Thoracic aorta (tissue), 2 donors: ENCODE measurements around the gene PSMG3. TPM values are rescaled to one million over a fixed set of nuclear protein-coding genes. Genes with fewer than 3 reads are reported as not detected.
A peak's percentile ranks its signal among the peaks of the same experiment; 100 is the strongest.

ENCODE experiments used
- ATAC-seq: fragments of 150-250 bp; one replicate; pipeline ENCODE4 v1.8.0; 2017; ENCODE audit warnings: low read depth; ENCODE audit not compliant: insufficient number of reproducible peaks, low FRiP score
- DNase-seq: peaks from one replicate; pipeline ENCODE4 v3.0.0-alpha.2; 2020; ENCODE audit warnings: low spot score
- H3K27ac ChIP-seq, 2 donors: fragments of 200-600 bp; sonication (generic); 1 replicate in 1 of 2; 2 replicates in 1 of 2; pipeline ENCODE4 v1.5.1; 2016; ENCODE audit warnings: mild to moderate bottlenecking in 2 of 2, moderate library complexity in 2 of 2
- H3K27me3 ChIP-seq: fragments of 200-600 bp; sonication (generic); replicated peaks from 2 replicates; pipeline ENCODE4 v1.6.0; 2016; ENCODE audit warnings: mild to moderate bottlenecking; ENCODE audit not compliant: insufficient read depth
- H3K36me3 ChIP-seq: fragments of 200-600 bp; sonication (generic); one replicate; pipeline ENCODE4 v1.5.1; 2016
- H3K4me1 ChIP-seq, 2 donors: fragments of 200-600 bp; sonication (generic); 1 replicate in 1 of 2; 2 replicates in 1 of 2; pipeline versions ENCODE4 v1.5.1 to v1.6.0; 2016; ENCODE audit warnings: low read depth in 2 of 2, mild to moderate bottlenecking in 1 of 2; ENCODE audit not compliant: control insufficient read depth in 1 of 2
- H3K4me3 ChIP-seq: fragments of 200-600 bp; sonication (generic); 2 replicates; pipeline ENCODE4 v1.5.1; 2016; ENCODE audit warnings: mild to moderate bottlenecking
- H3K9me3 ChIP-seq: fragments of 200-600 bp; sonication (generic); 2 replicates; pipeline ENCODE4 v1.5.1; 2016
- total RNA-seq, 2 donors: library from RNA; depleted of rRNA; stranded (reverse); fragments of >200 nt; gene quantifications; one replicate each; pipeline versions ENCODE4 v1.1.0 to v1.2.3, GENCODE V29; 2016
- TF ChIP-seq, protein P1 (sequence below): fragments of 200-600 bp; sonication (generic); IDR thresholded peaks from one replicate; pipeline ENCODE4 v1.5.1; 2019; ENCODE audit warnings: antibody characterized with exemption

PSMG3 gene
- total RNA-seq, 2 donors from 2014 or later = 30.9 to 40.4 TPM

DNA sequence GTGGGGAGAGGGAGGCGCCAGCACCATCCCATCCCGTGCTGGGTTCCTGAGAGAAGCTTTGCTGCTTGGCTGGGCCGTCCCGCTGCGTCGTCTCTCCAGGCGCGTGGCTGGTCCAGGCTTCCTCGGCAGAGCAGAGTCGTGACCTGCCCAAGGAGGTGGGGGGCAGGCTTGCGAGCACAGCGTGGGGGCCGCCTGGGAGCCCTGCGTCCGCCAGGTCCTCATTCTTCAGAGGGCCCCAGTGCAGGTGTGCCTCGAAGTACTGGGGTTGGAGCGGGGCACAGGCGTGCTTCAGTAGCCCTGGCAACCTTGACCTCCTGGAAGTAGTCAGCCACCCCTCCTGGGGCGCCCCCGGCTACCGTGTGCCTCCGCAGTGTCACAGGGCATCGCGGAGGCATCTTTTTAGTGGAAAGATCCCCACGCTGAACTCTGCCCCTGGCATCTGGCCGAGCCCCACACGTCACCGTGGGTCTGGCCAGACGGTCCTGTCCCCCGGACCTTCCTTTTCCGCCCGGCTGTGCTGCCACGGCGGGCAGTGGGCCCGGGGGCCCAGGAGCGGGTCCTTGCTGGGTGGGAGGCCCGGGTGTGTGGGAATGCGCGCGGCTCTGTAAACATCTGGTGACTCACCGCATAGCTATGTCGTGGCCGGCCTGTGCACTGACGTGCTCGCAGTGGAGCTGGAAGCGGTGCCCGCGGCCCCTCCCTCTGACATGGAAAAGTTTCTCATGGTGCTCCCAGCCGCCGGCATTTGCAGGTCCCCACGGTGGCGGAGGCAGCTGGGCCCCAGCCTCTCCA is 32.9 kb downstream of the PSMG3 start:
- Histone ChIP-seq H3K36me3 (peaks cover 26% of the 10 kb centered on the region), H3K27me3 (no peaks in the 10 kb centered on the region), H3K4me3 (peak overlapping the region; percentile 78), H3K27ac (peak overlapping the region; percentile 97 to 99), H3K9me3 (no peaks in the 10 kb centered on the region), H3K4me1 (peaks cover 17 to 58% of the 10 kb centered on the region in 2 donors)
- peak; percentile 91 for DNase-seq
- peak; percentile 59 for ATAC-seq
- TF ChIP-seq, protein P1, sequence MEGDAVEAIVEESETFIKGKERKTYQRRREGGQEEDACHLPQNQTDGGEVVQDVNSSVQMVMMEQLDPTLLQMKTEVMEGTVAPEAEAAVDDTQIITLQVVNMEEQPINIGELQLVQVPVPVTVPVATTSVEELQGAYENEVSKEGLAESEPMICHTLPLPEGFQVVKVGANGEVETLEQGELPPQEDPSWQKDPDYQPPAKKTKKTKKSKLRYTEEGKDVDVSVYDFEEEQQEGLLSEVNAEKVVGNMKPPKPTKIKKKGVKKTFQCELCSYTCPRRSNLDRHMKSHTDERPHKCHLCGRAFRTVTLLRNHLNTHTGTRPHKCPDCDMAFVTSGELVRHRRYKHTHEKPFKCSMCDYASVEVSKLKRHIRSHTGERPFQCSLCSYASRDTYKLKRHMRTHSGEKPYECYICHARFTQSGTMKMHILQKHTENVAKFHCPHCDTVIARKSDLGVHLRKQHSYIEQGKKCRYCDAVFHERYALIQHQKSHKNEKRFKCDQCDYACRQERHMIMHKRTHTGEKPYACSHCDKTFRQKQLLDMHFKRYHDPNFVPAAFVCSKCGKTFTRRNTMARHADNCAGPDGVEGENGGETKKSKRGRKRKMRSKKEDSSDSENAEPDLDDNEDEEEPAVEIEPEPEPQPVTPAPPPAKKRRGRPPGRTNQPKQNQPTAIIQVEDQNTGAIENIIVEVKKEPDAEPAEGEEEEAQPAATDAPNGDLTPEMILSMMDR = no peak

DNA sequence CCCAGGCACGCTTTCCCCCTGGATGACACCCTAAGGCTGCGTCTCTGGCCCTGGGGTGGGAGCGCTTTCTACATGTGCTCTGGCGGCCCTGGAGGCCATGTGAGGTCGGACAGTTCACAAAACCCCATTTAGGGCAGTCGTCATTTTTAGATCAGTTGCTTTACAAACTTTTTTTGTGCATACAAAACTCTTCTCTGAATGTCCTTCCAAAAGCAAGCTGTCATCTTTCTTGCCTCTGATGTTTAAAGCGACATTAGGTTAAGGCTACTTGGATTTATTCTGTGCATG is 33.4 kb downstream of the PSMG3 start:
- DNase-seq = no peak
- Histone ChIP-seq H3K27ac (peak overlapping the region; percentile 97 to 99), H3K27me3 (no peaks in the 10 kb centered on the region), H3K4me3 (peak overlapping the region; percentile 78), H3K36me3 (peaks cover 21% of the 10 kb centered on the region), H3K9me3 (no peaks in the 10 kb centered on the region), H3K4me1 (peaks cover 17 to 58% of the 10 kb centered on the region in 2 donors)
- TF ChIP-seq, protein P1 = no peak
- ATAC-seq = no peak

DNA sequence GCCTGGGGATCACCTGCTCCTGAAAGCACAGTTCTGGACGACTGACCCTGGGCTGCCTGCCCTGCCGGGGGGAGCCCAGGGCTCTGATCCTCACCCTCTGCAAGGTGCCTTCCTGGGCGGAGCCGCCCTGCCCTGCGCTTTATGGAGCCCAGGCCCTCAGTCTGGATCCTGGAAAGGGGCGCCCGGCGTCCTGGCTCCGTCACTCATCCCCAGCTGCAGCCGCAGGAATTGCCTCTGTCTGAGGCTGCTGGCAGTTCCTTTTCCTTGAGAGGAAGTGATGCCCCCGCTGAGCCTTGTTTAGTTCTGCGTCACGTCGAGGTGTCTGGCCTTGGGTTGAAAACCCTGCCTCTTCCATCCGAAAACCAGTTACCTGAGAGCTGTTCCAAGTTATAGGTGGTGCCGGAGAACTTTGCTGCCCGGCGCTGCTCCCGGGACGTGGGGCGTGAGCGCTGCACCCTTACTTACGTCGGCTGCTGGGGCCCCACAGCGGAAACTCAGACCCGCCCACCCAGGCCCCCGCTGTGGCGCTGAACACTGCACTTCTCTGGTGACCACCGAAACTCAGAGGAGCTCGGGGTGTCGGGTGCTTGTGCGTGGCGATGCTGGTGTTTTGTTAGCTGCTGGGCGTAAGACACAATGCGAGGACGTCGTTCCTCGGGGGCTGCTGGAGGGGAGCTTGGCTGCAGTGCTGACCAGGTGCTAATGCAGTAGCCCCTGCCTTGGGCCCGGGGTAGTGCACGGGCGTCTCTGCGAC is 34.0 kb downstream of the PSMG3 start:
- Histone ChIP-seq H3K36me3 (peaks cover 17% of the 10 kb centered on the region), H3K4me1 (peaks cover 17 to 58% of the 10 kb centered on the region in 2 donors), H3K4me3 (peak overlapping the region; percentile 78), H3K27ac (peak overlapping the region; percentile 97 to 99), H3K9me3 (no peaks in the 10 kb centered on the region), H3K27me3 (no peaks in the 10 kb centered on the region)
- TF ChIP-seq, protein P1 = no peak
- ATAC-seq (no peak), DNase-seq (no peak)

DNA sequence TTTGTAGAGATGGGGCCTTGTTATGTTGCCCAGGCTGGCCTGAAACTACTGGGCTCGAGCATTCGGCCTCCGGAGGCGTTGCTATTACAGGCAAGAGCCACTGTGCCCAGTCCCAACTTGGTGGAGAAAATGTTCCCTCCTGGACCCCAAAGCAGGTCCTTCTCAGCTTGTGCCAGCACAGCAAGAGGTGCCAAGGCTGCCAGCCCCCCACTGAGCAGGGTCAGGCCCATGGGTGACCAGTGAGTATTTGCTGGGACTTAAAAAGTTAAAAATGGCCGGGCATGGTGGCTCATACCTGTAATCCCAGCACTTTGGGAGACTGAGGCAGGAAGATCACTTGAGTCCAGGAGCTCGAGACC is 34.8 kb downstream of the PSMG3 start:
- TF ChIP-seq, protein P1 = no peak
- Histone ChIP-seq H3K4me3 (no peak overlapping the region), H3K27me3 (no peaks in the 10 kb centered on the region), H3K9me3 (no peaks in the 10 kb centered on the region), H3K4me1 (peaks cover 17 to 61% of the 10 kb centered on the region in 2 donors), H3K36me3 (peaks cover 11% of the 10 kb centered on the region), H3K27ac (peak overlapping the region; percentile 97 to 99)
- ATAC-seq = no peak
- DNase-seq = no peak

DNA sequence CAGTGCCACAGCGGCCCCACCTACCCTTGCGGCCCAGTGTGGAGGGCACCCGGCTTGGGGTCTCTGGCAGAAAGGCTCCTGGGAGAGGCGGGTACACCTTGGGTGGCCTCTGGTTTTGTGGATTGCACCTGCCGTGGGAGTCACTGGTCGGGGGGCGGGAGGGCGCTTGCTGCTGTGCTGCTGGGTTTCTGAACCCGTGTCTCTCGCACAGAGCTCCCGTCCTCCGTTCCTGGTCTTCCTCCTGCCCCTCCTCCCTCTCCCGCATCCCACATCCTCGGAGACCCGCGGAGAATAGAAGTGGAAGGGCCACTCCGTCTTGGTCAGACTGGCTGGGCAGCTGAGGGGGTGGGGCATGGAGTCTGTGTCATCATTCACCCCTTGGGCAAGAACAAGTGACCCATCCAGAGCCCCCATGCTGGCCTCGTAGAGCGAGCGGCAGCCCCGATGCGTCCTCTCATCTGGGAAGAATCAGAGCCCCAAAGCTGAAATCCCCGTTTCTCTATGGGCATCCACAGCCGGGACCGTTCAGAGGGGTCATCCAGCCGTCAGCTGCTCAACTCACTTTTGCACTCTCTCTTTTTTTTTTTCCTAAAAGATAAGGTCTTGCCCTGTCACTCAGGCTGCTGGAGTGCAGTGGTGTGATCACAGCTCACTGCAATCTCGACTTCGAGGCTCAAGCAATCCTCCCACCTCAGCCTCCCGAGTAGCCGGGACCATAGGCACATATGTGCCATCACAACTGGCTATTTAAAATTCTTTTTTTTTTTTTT is 35.3 kb downstream of the PSMG3 start:
- H3K27ac ChIP-seq = peak overlapping the region; percentile 97 to 99
- peak overlapping the region; percentile 85 for H3K4me3 ChIP-seq
- ATAC-seq (no peak), DNase-seq (no peak)
- peaks cover 5% of the 10 kb centered on the region for H3K36me3 ChIP-seq
- H3K27me3 ChIP-seq = no peaks in the 10 kb centered on the region
- H3K9me3 ChIP-seq = no peaks in the 10 kb centered on the region
- TF ChIP-seq, protein P1 = no peak
- peaks cover 16 to 59% of the 10 kb centered on the region in 2 donors for H3K4me1 ChIP-seq
